K562 (cell line): Measurements from ENCODE around the gene REEP6. TPM values are rescaled to one million over a fixed set of nuclear protein-coding genes. Genes with fewer than 3 reads are reported as not detected.

Source experiments
- COPS2 ChIP-seq: fragments of 450-650 bp; conservative IDR thresholded peaks from 2 replicates; pipeline ENCODE4 v1.6.1; 2016; ENCODE audit warnings: mild to moderate bottlenecking, moderate library complexity
- JUN ChIP-seq, 2 experiments: sonication (generic) in 1 of 2; formaldehyde crosslinking in 1 of 2; IDR thresholded peaks; 2 replicates each; pipeline versions ENCODE4 v1.6.1 to v1.8.0; 2012 to 2022; ENCODE audit warnings: borderline replicate concordance in 2 of 2, mild to moderate bottlenecking in 2 of 2, improper control_type of control experiment in 1 of 2, low read depth in 1 of 2, low read length in 1 of 2, missing genetic modification reagents in 1 of 2
- KAT7 ChIP-seq: sonication (generic); formaldehyde crosslinking; IDR thresholded peaks from 2 replicates; pipeline ENCODE4 v1.8.0; 2022; ENCODE audit warnings: missing genetic modification reagents, mild to moderate bottlenecking, borderline replicate concordance
- L3MBTL2 ChIP-seq: fragments of 450-650 bp; IDR thresholded peaks from 2 replicates; pipeline ENCODE4 v1.6.1; 2016; ENCODE audit warnings: mild to moderate bottlenecking, moderate library complexity
- MAFK ChIP-seq: IDR thresholded peaks from 2 replicates; pipeline ENCODE4 v1.6.1; 2011; ENCODE audit warnings: low read length, improper control_type of control experiment
- MAZ ChIP-seq, 2 experiments: fragments of 450-650 bp in 1 of 2; sonication (generic) in 1 of 2; formaldehyde crosslinking; IDR thresholded peaks in 1 of 2; conservative IDR thresholded peaks in 1 of 2; 2 replicates each; pipeline versions ENCODE4 v1.4.0 to v1.5.0; 2020; ENCODE audit warnings: mild to moderate bottlenecking in 1 of 2, missing genetic modification reagents in 1 of 2
- NEUROD1 ChIP-seq: fragments of 150-350 bp; IDR thresholded peaks from 2 replicates; pipeline ENCODE4 v1.6.1; 2014; ENCODE audit warnings: borderline replicate concordance, low read length, low read depth; ENCODE audit not compliant: partially characterized antibody
- PHB2 ChIP-seq: fragments of 450-650 bp; IDR thresholded peaks from 2 replicates; pipeline ENCODE4 v1.6.1; 2017; ENCODE audit warnings: low read depth
- PHF8 ChIP-seq: fragments of 200-600 bp; sonication (generic); IDR thresholded peaks from 2 replicates; pipeline ENCODE4 v1.6.1; 2012; ENCODE audit warnings: mixed run types, mild to moderate bottlenecking, inconsistent platforms, low read length, moderate library complexity, borderline replicate concordance
- POLR2G ChIP-seq: fragments of 200-400 bp; formaldehyde crosslinking; IDR thresholded peaks from 2 replicates; pipeline ENCODE4 v1.6.1; 2017; ENCODE audit warnings: low read depth, mild to moderate bottlenecking, antibody characterized with exemption, low read length, moderate library complexity
- SIN3B ChIP-seq: fragments of 450-650 bp; IDR thresholded peaks from 2 replicates; pipeline ENCODE4 v1.6.1; 2017; ENCODE audit warnings: low read depth, mild to moderate bottlenecking, moderate library complexity
- ZKSCAN3 ChIP-seq: fragments of 250-450 bp; sonication (Bioruptor Pico); IDR thresholded peaks from 2 replicates; pipeline ENCODE4 v1.4.0; 2020
- ZNF134 ChIP-seq: fragments of 250-450 bp; sonication (Bioruptor Pico); conservative IDR thresholded peaks from 2 replicates; pipeline ENCODE4 v1.4.0; 2020
- ZNF507 ChIP-seq: conservative IDR thresholded peaks from 2 replicates; pipeline ENCODE4 v1.6.1; 2017; ENCODE audit warnings: missing genetic modification characterization, missing compliant biosample characterization
- polyA plus RNA-seq, 8 experiments: library from polyadenylated mRNA; depleted of rRNA in 4 of 8; stranded (reverse) in 5 of 8; unstranded in 3 of 8; fragments of >200 nt; fragmentation: Nextera tagmentation in 2 of 8; fragmentation: Illumina TruSeq in 1 of 8; extraction: Ambion mirVana in 2 of 8; extraction: Trizol in 1 of 8; gene quantifications; 2 replicates each; pipeline versions ENCODE4 v1.2.1 to v1.2.3, GENCODE V29; 2011 to 2014; ENCODE audit warnings: inconsistent platforms in 1 of 8, missing spikeins in 1 of 8
- total RNA-seq, 7 experiments: library from RNA; depleted of rRNA in 6 of 7; stranded (reverse); fragments of >200 nt in 6 of 7; fragmentation: Illumina TruSeq in 2 of 7; extraction: Trizol in 2 of 7; gene quantifications; 2 replicates each; pipeline versions ENCODE4 v1.2.1 to v1.2.3, GENCODE V29; 2011 to 2021; ENCODE audit warnings: low replicate concordance in 1 of 7
- TF ChIP-seq, protein P1 (sequence below): IDR thresholded peaks from 2 replicates; pipeline ENCODE4 v1.6.1; 2014; ENCODE audit warnings: antibody characterized with exemption
- TF ChIP-seq, protein P2 (sequence below): sonication (generic); formaldehyde crosslinking; IDR thresholded peaks from 2 replicates; pipeline ENCODE4 v1.8.1; 2023; ENCODE audit warnings: missing genetic modification reagents, mild to moderate bottlenecking, borderline replicate concordance
- TF ChIP-seq, protein P3 (sequence below): fragments of 250-450 bp; sonication (Bioruptor Pico); IDR thresholded peaks from 2 replicates; pipeline ENCODE4 v1.5.0; 2020; ENCODE audit warnings: mild to moderate bottlenecking
- TF ChIP-seq, protein P4 (sequence below): sonication (generic); formaldehyde crosslinking; IDR thresholded peaks from 2 replicates; pipeline ENCODE4 v1.8.1; 2022; ENCODE audit warnings: missing genetic modification reagents

Gene REEP6
- total and polyA plus RNA-seq, 9 of the 15 experiments (the other 6 are each of a cell fraction or from before 2014, with no cell fraction given): 1.2 to 64.2 (median 12.7) TPM

DNA sequence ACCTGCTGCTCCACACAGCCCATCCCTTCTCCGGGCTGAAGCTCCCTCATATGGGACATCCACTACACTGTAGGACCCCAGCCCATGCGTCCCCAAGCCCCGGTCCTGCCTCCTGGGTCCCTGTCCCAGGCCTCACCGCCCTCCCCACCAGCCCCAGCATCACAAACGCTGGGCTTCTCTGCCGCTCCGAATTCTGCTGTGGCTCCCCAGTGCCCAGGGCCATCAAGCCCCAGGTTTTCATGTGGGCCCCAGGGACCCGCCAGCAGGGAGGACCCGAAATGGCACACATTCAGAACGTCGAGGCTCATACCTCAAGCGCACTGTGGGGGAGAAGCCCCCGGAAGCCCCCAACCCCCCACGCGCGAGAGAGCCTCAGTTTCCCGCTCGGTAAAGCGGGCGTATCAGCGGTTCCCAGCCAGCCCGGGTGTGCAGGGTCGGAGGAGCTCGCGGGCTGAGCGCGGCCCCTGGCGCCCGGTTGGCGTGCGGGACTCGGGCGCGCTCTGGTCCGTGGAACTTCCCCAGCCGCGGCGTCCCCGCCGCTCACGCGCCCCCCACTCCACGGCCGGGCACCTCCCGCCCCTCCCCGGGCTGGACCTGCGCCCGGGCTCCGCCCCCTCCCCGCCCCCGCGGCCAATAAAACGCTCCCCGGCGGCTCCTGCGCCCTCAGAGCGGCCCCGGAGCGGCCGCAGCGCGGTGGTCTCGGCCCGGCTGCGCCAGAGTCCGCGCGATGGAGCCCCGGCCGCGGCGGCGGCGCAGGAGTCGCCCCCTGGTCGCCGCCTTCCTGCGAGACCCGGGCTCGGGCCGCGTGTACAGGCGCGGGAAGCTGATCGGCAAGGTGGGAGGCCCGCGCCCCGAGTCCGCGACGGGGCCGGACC lies 32.7 kb downstream of the REEP6 start, which contains the start of gene PLK5 (continued):
- TF ChIP-seq ZNF507 (tag): no peak
- no peak for TF ChIP-seq ZNF134 (CRISPR knock-in tag)
- TF ChIP-seq KAT7 (CRISPR knock-in tag): no peak
- TF ChIP-seq MAZ (CRISPR knock-in tag; conservative IDR thresholded peaks at IDR 0.05 in 1 of 2, IDR thresholded peaks at IDR 0.05 in 1 of 2): no peak
- no peak for TF ChIP-seq SIN3B
- TF ChIP-seq ZKSCAN3 (CRISPR knock-in tag): no peak
- TF ChIP-seq COPS2: no peak
- TF ChIP-seq L3MBTL2: peak; percentile 47; the same call in 1 of the 2 replicates
- no peak for TF ChIP-seq JUN (IDR thresholded peaks at IDR 0.05; ENCODE audit: borderline replicate concordance, low read depth, low read length)
- no peak for TF ChIP-seq JUN (CRISPR knock-in tag; IDR thresholded peaks at IDR 0.05; ENCODE audit: borderline replicate concordance)
- no peak for TF ChIP-seq NEUROD1
- TF ChIP-seq, protein P1, sequence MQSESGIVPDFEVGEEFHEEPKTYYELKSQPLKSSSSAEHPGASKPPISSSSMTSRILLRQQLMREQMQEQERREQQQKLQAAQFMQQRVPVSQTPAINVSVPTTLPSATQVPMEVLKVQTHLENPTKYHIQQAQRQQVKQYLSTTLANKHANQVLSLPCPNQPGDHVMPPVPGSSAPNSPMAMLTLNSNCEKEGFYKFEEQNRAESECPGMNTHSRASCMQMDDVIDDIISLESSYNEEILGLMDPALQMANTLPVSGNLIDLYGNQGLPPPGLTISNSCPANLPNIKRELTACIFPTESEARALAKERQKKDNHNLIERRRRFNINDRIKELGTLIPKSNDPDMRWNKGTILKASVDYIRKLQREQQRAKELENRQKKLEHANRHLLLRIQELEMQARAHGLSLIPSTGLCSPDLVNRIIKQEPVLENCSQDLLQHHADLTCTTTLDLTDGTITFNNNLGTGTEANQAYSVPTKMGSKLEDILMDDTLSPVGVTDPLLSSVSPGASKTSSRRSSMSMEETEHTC: no peak
- TF ChIP-seq, protein P2, sequence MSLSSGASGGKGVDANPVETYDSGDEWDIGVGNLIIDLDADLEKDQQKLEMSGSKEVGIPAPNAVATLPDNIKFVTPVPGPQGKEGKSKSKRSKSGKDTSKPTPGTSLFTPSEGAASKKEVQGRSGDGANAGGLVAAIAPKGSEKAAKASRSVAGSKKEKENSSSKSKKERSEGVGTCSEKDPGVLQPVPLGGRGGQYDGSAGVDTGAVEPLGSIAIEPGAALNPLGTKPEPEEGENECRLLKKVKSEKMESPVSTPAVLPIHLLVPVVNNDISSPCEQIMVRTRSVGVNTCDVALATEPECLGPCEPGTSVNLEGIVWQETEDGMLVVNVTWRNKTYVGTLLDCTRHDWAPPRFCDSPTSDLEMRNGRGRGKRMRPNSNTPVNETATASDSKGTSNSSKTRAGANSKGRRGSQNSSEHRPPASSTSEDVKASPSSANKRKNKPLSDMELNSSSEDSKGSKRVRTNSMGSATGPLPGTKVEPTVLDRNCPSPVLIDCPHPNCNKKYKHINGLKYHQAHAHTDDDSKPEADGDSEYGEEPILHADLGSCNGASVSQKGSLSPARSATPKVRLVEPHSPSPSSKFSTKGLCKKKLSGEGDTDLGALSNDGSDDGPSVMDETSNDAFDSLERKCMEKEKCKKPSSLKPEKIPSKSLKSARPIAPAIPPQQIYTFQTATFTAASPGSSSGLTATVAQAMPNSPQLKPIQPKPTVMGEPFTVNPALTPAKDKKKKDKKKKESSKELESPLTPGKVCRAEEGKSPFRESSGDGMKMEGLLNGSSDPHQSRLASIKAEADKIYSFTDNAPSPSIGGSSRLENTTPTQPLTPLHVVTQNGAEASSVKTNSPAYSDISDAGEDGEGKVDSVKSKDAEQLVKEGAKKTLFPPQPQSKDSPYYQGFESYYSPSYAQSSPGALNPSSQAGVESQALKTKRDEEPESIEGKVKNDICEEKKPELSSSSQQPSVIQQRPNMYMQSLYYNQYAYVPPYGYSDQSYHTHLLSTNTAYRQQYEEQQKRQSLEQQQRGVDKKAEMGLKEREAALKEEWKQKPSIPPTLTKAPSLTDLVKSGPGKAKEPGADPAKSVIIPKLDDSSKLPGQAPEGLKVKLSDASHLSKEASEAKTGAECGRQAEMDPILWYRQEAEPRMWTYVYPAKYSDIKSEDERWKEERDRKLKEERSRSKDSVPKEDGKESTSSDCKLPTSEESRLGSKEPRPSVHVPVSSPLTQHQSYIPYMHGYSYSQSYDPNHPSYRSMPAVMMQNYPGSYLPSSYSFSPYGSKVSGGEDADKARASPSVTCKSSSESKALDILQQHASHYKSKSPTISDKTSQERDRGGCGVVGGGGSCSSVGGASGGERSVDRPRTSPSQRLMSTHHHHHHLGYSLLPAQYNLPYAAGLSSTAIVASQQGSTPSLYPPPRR: no peak
- TF ChIP-seq, protein P3, sequence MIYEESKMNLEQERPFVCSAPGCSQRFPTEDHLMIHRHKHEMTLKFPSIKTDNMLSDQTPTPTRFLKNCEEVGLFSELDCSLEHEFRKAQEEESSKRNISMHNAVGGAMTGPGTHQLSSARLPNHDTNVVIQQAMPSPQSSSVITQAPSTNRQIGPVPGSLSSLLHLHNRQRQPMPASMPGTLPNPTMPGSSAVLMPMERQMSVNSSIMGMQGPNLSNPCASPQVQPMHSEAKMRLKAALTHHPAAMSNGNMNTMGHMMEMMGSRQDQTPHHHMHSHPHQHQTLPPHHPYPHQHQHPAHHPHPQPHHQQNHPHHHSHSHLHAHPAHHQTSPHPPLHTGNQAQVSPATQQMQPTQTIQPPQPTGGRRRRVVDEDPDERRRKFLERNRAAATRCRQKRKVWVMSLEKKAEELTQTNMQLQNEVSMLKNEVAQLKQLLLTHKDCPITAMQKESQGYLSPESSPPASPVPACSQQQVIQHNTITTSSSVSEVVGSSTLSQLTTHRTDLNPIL: no peak
- TF ChIP-seq MAFK: no peak
- peak; percentile 50; the same call in 1 of the 2 replicates for TF ChIP-seq PHF8
- TF ChIP-seq, protein P4, sequence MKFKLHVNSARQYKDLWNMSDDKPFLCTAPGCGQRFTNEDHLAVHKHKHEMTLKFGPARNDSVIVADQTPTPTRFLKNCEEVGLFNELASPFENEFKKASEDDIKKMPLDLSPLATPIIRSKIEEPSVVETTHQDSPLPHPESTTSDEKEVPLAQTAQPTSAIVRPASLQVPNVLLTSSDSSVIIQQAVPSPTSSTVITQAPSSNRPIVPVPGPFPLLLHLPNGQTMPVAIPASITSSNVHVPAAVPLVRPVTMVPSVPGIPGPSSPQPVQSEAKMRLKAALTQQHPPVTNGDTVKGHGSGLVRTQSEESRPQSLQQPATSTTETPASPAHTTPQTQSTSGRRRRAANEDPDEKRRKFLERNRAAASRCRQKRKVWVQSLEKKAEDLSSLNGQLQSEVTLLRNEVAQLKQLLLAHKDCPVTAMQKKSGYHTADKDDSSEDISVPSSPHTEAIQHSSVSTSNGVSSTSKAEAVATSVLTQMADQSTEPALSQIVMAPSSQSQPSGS (CRISPR knock-in tag): no peak
- TF ChIP-seq PHB2: no peak
- peak; percentile 69 for TF ChIP-seq POLR2G
